ENCODE data around the gene SSBP3. TPM values are rescaled to one million over a fixed set of nuclear protein-coding genes. Genes with fewer than 3 reads are reported as not detected.

SSBP3 gene
- total and polyA plus RNA-seq, 9 of the 15 experiments (the other 6 are each of a cell fraction or from before 2014, with no cell fraction given): 8.7 to 108 (median 33.8) TPM

DNA sequence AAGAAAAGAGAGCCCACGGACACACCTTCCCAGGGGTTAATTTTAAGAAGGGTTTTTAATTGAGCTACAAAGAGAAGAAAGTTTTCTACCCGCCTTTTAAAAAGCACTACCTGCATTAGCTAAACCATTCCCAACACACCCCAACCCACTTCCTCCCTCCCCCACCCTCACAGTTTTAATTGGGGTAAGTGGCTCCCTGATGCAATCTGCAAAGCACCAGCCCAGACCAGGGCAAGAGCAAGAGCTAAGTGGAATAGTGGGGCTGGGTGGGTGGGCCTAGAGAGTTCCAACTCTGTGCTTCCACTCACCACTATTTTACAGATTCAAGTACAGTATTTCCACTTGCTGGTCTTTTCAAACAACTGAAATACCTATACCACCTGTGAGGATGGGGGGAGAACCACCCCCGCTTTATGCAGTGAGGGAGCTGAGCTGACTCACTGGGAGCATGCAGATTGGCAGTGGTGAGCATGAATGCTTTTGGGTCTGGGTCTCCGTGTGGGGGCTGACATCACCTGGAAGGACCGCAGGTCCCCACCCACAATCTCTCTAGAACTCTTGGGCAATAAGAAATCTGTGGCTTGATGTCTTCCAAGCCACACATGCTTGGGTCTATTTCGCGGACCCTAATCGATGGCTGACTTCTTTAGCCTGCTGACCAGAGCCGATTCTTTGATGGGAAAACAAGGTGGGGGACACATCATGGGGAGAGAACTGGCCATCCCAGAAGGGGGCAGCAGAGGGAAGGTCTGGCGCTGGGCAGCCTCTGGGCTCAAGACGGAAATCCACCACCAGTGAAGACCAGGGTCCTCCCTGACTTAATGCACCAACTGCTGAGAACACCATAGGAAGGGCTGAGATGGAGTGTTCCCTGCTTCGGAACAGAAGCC, 95.5 kb downstream of the SSBP3 start (continued):
- TF ChIP-seq, protein P1, sequence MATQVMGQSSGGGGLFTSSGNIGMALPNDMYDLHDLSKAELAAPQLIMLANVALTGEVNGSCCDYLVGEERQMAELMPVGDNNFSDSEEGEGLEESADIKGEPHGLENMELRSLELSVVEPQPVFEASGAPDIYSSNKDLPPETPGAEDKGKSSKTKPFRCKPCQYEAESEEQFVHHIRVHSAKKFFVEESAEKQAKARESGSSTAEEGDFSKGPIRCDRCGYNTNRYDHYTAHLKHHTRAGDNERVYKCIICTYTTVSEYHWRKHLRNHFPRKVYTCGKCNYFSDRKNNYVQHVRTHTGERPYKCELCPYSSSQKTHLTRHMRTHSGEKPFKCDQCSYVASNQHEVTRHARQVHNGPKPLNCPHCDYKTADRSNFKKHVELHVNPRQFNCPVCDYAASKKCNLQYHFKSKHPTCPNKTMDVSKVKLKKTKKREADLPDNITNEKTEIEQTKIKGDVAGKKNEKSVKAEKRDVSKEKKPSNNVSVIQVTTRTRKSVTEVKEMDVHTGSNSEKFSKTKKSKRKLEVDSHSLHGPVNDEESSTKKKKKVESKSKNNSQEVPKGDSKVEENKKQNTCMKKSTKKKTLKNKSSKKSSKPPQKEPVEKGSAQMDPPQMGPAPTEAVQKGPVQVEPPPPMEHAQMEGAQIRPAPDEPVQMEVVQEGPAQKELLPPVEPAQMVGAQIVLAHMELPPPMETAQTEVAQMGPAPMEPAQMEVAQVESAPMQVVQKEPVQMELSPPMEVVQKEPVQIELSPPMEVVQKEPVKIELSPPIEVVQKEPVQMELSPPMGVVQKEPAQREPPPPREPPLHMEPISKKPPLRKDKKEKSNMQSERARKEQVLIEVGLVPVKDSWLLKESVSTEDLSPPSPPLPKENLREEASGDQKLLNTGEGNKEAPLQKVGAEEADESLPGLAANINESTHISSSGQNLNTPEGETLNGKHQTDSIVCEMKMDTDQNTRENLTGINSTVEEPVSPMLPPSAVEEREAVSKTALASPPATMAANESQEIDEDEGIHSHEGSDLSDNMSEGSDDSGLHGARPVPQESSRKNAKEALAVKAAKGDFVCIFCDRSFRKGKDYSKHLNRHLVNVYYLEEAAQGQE (IDR thresholded peaks at IDR 0.05; ENCODE audit: borderline replicate concordance): peak; percentile 68
- TF ChIP-seq, protein P1 (CRISPR knock-in tag; IDR thresholded peaks at IDR 0.05; ENCODE audit: low read depth): no peak
- TF ChIP-seq SMARCA4 (IDR thresholded peaks at IDR 0.05): peak; percentile 70
- 0 out of 2 replicates have a peak, but pooled peaks have one; percentile 25 for TF ChIP-seq CEBPG (CRISPR knock-in tag; IDR thresholded peaks at IDR 0.05)
- no peak for TF ChIP-seq CEBPG (tag; conservative IDR thresholded peaks at IDR 0.05 in 1 of 2, IDR thresholded peaks at IDR 0.05 in 1 of 2)
- TF ChIP-seq SMARCE1 (IDR thresholded peaks at IDR 0.05): peak; percentile 80
- peak; percentile 73 to 90 for TF ChIP-seq RAD21 (CRISPR knock-in tag; conservative IDR thresholded peaks at IDR 0.05 in 1 of 2, IDR thresholded peaks at IDR 0.05 in 1 of 2)
- TF ChIP-seq SMC3 (conservative IDR thresholded peaks at IDR 0.05; ENCODE audit: insufficient read depth, low read depth, low read length): peak; percentile 84
- no peak for TF ChIP-seq TRIM28 (IDR thresholded peaks at IDR 0.05)
- TF ChIP-seq, protein P2, sequence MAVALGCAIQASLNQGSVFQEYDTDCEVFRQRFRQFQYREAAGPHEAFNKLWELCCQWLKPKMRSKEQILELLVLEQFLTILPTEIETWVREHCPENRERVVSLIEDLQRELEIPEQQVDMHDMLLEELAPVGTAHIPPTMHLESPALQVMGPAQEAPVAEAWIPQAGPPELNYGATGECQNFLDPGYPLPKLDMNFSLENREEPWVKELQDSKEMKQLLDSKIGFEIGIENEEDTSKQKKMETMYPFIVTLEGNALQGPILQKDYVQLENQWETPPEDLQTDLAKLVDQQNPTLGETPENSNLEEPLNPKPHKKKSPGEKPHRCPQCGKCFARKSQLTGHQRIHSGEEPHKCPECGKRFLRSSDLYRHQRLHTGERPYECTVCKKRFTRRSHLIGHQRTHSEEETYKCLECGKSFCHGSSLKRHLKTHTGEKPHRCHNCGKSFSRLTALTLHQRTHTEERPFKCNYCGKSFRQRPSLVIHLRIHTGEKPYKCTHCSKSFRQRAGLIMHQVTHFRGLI (CRISPR knock-in tag; IDR thresholded peaks at IDR 0.05): no peak
- TF ChIP-seq ARID2 (IDR thresholded peaks at IDR 0.05): peak; percentile 67; the same call in 1 of the 2 replicates
- TF ChIP-seq, protein P3, sequence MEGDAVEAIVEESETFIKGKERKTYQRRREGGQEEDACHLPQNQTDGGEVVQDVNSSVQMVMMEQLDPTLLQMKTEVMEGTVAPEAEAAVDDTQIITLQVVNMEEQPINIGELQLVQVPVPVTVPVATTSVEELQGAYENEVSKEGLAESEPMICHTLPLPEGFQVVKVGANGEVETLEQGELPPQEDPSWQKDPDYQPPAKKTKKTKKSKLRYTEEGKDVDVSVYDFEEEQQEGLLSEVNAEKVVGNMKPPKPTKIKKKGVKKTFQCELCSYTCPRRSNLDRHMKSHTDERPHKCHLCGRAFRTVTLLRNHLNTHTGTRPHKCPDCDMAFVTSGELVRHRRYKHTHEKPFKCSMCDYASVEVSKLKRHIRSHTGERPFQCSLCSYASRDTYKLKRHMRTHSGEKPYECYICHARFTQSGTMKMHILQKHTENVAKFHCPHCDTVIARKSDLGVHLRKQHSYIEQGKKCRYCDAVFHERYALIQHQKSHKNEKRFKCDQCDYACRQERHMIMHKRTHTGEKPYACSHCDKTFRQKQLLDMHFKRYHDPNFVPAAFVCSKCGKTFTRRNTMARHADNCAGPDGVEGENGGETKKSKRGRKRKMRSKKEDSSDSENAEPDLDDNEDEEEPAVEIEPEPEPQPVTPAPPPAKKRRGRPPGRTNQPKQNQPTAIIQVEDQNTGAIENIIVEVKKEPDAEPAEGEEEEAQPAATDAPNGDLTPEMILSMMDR (IDR thresholded peaks at IDR 0.05 in 2 of 3, conservative IDR thresholded peaks at IDR 0.05 in 1 of 3; ENCODE audit: insufficient read depth in 2 of 3, low read depth in 1 of 3, low read length in 3 of 3): peak; percentile 77 to 81 (median 79)
- TF ChIP-seq EGR1 (conservative IDR thresholded peaks at IDR 0.05): 0 out of 2 replicates have a peak, but pooled peaks have one; percentile 6
- 0 out of 2 replicates have a peak, but pooled peaks have one; percentile 20 for TF ChIP-seq ZKSCAN1 (IDR thresholded peaks at IDR 0.05; ENCODE audit: low read depth, low read length)
- TF ChIP-seq PPARD (CRISPR knock-in tag; IDR thresholded peaks at IDR 0.05): no peak
